Fibroblast of lung (primary cell): Measurements from ENCODE around the gene SERPINE2. TPM values are rescaled to one million over a fixed set of nuclear protein-coding genes. Genes with fewer than 3 reads are reported as not detected.

Source experiments
- DNase-seq, 2 donors: peaks; one replicate each; pipeline versions ENCODE4 v3.0.0 to v3.0.0-alpha.2; 2010; ENCODE audit warnings: low read depth in 2 of 2
- H2AFZ ChIP-seq: 2 replicates; pipeline ENCODE4 v1.5.1; 2012; ENCODE audit warnings: low read length, control low read depth, inconsistent platforms
- H3K27ac ChIP-seq: 2 replicates; pipeline ENCODE4 v1.5.1; 2011; ENCODE audit warnings: low read length, control low read depth; ENCODE audit not compliant: insufficient read depth
- H3K27me3 ChIP-seq: 2 replicates; pipeline ENCODE4 v1.5.1; 2011; ENCODE audit warnings: mild to moderate bottlenecking, low read length; ENCODE audit not compliant: control insufficient read depth, insufficient read depth
- H3K36me3 ChIP-seq: 2 replicates; pipeline ENCODE4 v1.5.1; 2011; ENCODE audit warnings: low read length; ENCODE audit not compliant: control insufficient read depth, insufficient read depth
- H3K4me1 ChIP-seq: 2 replicates; pipeline ENCODE4 v1.5.1; 2011; ENCODE audit warnings: low read length; ENCODE audit not compliant: control insufficient read depth, insufficient read depth; ENCODE audit errors: extremely low read depth
- H3K4me2 ChIP-seq: 2 replicates; pipeline ENCODE4 v1.5.1; 2011; ENCODE audit warnings: low read length, control low read depth; ENCODE audit not compliant: insufficient read depth; ENCODE audit errors: extremely low read depth
- H3K4me3 ChIP-seq, 4 experiments: fragments of 200-600 bp in 1 of 4; sonication (generic) in 1 of 4; replicated peaks in 1 of 4; 2 replicates each; pipeline ENCODE4 v1.5.1; 2011 to 2016; ENCODE audit warnings: low read length in 4 of 4, low read depth in 3 of 4, mild to moderate bottlenecking in 3 of 4, control low read depth in 2 of 4, inconsistent platforms in 1 of 4, mixed read lengths in 1 of 4; ENCODE audit not compliant: insufficient read depth in 1 of 4; ENCODE audit errors: control extremely low read depth in 1 of 4
- H3K79me2 ChIP-seq: 2 replicates; pipeline ENCODE4 v1.5.1; 2012; ENCODE audit warnings: mild to moderate bottlenecking, low read length, inconsistent platforms; ENCODE audit not compliant: control insufficient read depth, insufficient read depth
- H3K9ac ChIP-seq: 2 replicates; pipeline ENCODE4 v1.5.1; 2011; ENCODE audit warnings: mild to moderate bottlenecking, low read length, control low read depth; ENCODE audit not compliant: insufficient read depth
- H3K9me3 ChIP-seq: 2 replicates; pipeline ENCODE4 v1.5.1; 2012; ENCODE audit warnings: low read depth, low read length; ENCODE audit not compliant: control insufficient read depth, insufficient read depth
- H4K20me1 ChIP-seq: 2 replicates; pipeline ENCODE4 v1.5.1; 2011; ENCODE audit warnings: low read length; ENCODE audit not compliant: control insufficient read depth, insufficient read depth; ENCODE audit errors: extremely low read depth
- CTCF ChIP-seq, 2 donors: IDR thresholded peaks in 1 of 2; conservative IDR thresholded peaks in 1 of 2; 1 replicate in 1 of 2; 2 replicates in 1 of 2; pipeline ENCODE4 v1.5.1; 2011 to 2012; ENCODE audit warnings: low read length in 2 of 2, control low read depth in 1 of 2, inconsistent platforms in 1 of 2, low read depth in 1 of 2, mild to moderate bottlenecking in 1 of 2
- EZH2 ChIP-seq: IDR thresholded peaks from 2 replicates; pipeline ENCODE4 v1.5.1; 2012; ENCODE audit warnings: low read length, control low read depth, mild to moderate bottlenecking; ENCODE audit errors: missing control alignments
- polyA plus RNA-seq, 2 donors: library from polyadenylated mRNA; depleted of rRNA in 1 of 2; stranded (reverse) in 1 of 2; unstranded in 1 of 2; fragments of >200 nt; gene quantifications; 2 replicates each; pipeline ENCODE4 v1.2.1, GENCODE V29; 2011 to 2012; ENCODE audit warnings: missing spikeins in 1 of 2
- total RNA-seq: library from RNA; depleted of rRNA; stranded (reverse); fragments of >200 nt; gene quantifications from 2 replicates; pipeline ENCODE4 v1.2.1, GENCODE V29; 2014

SERPINE2 gene
- total and polyA plus RNA-seq, 2 donors (not counting 1 experiment from before 2014, with no cell fraction given), result 77.9 to 149 TPM

DNA sequence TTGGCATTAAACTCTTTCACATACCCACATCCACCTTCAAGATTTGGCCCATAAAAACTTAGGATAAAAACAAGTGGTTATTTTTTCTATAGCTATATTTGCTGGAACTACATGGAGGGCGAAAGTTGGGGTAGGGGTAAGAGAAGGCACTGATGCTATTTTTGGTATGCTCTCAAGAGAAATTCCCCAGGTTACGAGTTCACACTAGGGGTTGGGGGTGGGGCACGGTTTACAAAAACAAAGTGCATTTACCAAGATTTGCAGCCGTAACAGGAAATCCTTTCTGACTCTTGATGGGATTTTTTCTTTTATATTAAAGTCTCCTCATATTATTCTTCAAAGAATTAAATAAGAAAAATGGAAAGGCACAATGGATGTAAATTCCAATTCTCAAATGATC is 6.8 kb downstream of the SERPINE2 start:
- H3K4me2 ChIP-seq, result no peak overlapping the region
- H3K9me3 ChIP-seq, result no peaks in the 10 kb centered on the region
- no peaks in the 10 kb centered on the region for H3K27me3 ChIP-seq
- H3K79me2 ChIP-seq, result peaks cover 1% of the 10 kb centered on the region
- no peaks in the 10 kb centered on the region for H3K36me3 ChIP-seq
- H2AFZ ChIP-seq, result no peak overlapping the region
- no peak for TF ChIP-seq CTCF (conservative IDR thresholded peaks at IDR 0.05 in 1 of 2, IDR thresholded peaks at IDR 0.05 in 1 of 2; ENCODE audit: low read depth in 1 of 2, low read length in 2 of 2)
- TF ChIP-seq EZH2, result no peak
- no peak overlapping the region for H3K27ac ChIP-seq
- DNase-seq, result no peak
- no peaks in the 10 kb centered on the region for H3K4me1 ChIP-seq
- no peaks in the 10 kb centered on the region for H4K20me1 ChIP-seq
- H3K4me3 ChIP-seq, result no peak overlapping the region
- no peak overlapping the region for H3K9ac ChIP-seq

- DNase-seq, result no peak
- Histone ChIP-seq H3K4me3 (no peak overlapping the region), H3K79me2 (peaks cover 1% of the 10 kb centered on the region), H3K4me1 (no peaks in the 10 kb centered on the region), H3K27me3 (no peaks in the 10 kb centered on the region), H3K9ac (no peak overlapping the region), H2AFZ (no peak overlapping the region), H3K4me2 (no peak overlapping the region), H4K20me1 (no peaks in the 10 kb centered on the region), H3K9me3 (no peaks in the 10 kb centered on the region), H3K27ac (no peak overlapping the region), H3K36me3 (no peaks in the 10 kb centered on the region)
- TF ChIP-seq CTCF (conservative IDR thresholded peaks at IDR 0.05 in 1 of 2, IDR thresholded peaks at IDR 0.05 in 1 of 2; ENCODE audit: low read depth in 1 of 2, low read length in 2 of 2), result no peak
- no peak for TF ChIP-seq EZH2
These were observed 7.6 kb downstream of the SERPINE2 start for GRCh38 chr2:224031358-224031970.

DNA sequence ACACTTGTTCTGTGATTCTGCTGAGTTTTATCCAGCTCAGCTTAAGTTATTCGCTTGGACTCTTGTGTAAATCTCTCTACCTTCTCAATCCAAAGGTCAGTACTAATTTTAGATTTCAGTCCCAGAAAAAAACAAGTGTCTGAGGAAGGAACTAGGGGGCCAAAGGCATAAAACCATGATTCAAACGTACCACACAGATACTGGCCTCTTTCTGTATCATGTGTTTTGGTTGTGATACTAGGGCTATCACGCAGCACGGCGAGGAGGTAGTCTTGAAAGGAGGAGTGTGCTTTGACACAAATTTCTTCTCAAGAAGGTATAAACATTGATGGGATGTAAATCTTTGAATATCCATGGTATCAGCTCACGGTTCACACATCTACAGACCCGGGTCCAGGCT is 8.3 kb downstream of the SERPINE2 start:
- Histone ChIP-seq H3K9ac (no peak overlapping the region), H3K4me3 (no peak overlapping the region), H3K4me2 (no peak overlapping the region), H3K27me3 (no peaks in the 10 kb centered on the region), H3K36me3 (no peaks in the 10 kb centered on the region), H3K9me3 (no peaks in the 10 kb centered on the region), H3K4me1 (no peaks in the 10 kb centered on the region), H2AFZ (no peak overlapping the region), H3K27ac (no peak overlapping the region), H4K20me1 (no peaks in the 10 kb centered on the region), H3K79me2 (peaks cover 1% of the 10 kb centered on the region)
- DNase-seq, result no peak
- TF ChIP-seq EZH2 (no peak), CTCF (conservative IDR thresholded peaks at IDR 0.05 in 1 of 2, IDR thresholded peaks at IDR 0.05 in 1 of 2; ENCODE audit: low read depth in 1 of 2, low read length in 2 of 2) (no peak)
